Fibroblast of lung (primary cell): ENCODE data around the gene SLC25A34.

Source experiments
- CTCF ChIP-seq, 2 donors: IDR thresholded peaks in 1 of 2; conservative IDR thresholded peaks in 1 of 2; 1 replicate in 1 of 2; 2 replicates in 1 of 2; pipeline ENCODE4 v1.5.1; 2011 to 2012; ENCODE audit warnings: low read length in 2 of 2, control low read depth in 1 of 2, inconsistent platforms in 1 of 2, low read depth in 1 of 2, mild to moderate bottlenecking in 1 of 2
- EZH2 ChIP-seq: IDR thresholded peaks from 2 replicates; pipeline ENCODE4 v1.5.1; 2012; ENCODE audit warnings: low read length, control low read depth, mild to moderate bottlenecking; ENCODE audit errors: missing control alignments

- TF ChIP-seq CTCF (conservative IDR thresholded peaks at IDR 0.05 in 1 of 2, IDR thresholded peaks at IDR 0.05 in 1 of 2; ENCODE audit: low read depth in 1 of 2, low read length in 2 of 2) (no peak), EZH2 (no peak)
These were observed 22.4 kb downstream of the SLC25A34 start, which contains the start of gene FBLIM1 for GRCh38 chr1:15758343-15758931.
